GM10266 (cell line): Measurements from ENCODE around the gene NRG2.

Source experiments
- DNase-seq: peaks from one replicate; pipeline ENCODE4 v3.0.0; 2012; ENCODE audit errors: extremely low spot score
- TF ChIP-seq, protein P1 (sequence below): IDR thresholded peaks from 2 replicates; pipeline ENCODE4 v1.5.1; 2012; ENCODE audit warnings: mild to moderate bottlenecking, low read depth; ENCODE audit not compliant: control insufficient read depth, insufficient read depth; ENCODE audit errors: missing control alignments

Gene NRG2

DNA sequence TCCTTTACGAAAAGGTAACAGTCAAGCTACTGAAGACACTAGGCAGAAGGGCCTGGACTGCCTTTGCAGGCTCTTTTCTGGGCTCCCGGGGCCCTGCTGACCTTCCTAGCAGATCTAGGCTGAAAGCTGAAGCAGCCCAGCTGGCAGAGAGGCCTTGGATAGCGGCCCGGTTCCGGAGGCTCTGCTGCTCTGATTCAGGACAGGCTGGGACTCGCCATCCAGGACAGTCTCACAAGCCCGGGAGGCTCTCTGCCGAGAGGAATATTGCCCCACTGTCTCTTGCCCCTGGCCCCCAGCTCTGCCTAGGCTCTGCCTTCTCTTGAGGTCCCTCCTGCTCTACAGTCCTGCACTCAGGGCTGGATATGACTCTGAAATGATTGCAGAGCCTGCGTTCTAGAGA, 179.7 kb downstream of the NRG2 start:
- TF ChIP-seq, protein P1, sequence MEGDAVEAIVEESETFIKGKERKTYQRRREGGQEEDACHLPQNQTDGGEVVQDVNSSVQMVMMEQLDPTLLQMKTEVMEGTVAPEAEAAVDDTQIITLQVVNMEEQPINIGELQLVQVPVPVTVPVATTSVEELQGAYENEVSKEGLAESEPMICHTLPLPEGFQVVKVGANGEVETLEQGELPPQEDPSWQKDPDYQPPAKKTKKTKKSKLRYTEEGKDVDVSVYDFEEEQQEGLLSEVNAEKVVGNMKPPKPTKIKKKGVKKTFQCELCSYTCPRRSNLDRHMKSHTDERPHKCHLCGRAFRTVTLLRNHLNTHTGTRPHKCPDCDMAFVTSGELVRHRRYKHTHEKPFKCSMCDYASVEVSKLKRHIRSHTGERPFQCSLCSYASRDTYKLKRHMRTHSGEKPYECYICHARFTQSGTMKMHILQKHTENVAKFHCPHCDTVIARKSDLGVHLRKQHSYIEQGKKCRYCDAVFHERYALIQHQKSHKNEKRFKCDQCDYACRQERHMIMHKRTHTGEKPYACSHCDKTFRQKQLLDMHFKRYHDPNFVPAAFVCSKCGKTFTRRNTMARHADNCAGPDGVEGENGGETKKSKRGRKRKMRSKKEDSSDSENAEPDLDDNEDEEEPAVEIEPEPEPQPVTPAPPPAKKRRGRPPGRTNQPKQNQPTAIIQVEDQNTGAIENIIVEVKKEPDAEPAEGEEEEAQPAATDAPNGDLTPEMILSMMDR: no peak

DNA sequence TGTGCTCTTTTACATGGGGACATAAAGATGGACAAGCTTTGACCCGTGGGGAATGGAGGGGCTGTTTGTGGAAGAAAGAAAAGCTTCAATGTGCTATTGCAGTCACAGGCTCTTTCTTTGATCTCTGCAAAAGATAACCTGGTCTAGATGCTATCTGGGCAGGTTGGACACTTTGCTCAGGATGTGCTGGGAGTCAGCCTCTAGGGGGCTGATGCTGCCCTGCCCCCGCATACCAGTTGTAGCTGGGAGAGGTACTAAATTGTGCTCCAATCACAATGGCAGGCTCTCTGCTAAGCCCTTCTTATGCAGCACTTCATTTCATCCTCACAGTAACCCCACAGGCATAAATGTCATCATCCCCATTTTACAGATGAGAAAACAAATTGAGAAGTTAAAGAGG, 180.3 kb downstream of the NRG2 start:
- TF ChIP-seq, protein P1: no peak
- DNase-seq: no peak

More for the DNA sequence above, 179.7 kb downstream of the NRG2 start:
- DNase-seq: no peak

DNA sequence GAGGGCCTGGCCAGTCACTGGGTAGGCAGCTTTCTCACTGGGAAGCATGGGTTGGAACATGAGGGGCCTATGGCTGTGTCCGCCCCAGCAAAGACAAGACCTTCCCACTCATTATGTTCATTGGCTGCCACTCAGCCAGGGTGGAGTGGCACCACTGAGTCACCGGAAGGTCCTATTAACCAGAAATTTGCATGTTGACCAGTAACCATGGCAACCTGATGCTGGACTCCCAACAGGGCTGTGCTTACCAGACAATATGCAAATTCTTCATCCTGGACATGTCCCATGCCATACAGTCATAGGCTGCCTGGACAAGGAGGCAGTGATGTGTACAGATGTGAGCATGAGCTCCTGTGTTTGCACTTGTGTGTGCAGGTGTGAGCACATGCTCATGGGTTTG, 180.8 kb downstream of the NRG2 start:
- TF ChIP-seq, protein P1: no peak
- DNase-seq: no peak

DNA sequence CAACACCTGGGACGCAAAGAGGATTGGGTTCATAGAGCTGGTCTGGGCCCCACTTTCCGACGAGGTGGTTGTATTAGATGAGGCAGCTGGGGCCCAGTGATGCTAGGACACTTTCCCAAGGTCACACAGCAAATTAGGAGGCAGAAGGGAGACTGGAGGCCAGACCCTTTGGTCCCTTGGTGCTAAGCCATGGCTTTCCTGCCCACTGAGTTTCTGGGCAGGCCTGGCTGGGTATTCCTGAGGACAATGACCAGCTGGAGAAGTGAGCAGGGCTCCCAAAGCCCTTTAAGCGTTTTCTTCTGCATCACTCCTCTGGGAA, 181.3 kb downstream of the NRG2 start:
- DNase-seq: no peak

DNA sequence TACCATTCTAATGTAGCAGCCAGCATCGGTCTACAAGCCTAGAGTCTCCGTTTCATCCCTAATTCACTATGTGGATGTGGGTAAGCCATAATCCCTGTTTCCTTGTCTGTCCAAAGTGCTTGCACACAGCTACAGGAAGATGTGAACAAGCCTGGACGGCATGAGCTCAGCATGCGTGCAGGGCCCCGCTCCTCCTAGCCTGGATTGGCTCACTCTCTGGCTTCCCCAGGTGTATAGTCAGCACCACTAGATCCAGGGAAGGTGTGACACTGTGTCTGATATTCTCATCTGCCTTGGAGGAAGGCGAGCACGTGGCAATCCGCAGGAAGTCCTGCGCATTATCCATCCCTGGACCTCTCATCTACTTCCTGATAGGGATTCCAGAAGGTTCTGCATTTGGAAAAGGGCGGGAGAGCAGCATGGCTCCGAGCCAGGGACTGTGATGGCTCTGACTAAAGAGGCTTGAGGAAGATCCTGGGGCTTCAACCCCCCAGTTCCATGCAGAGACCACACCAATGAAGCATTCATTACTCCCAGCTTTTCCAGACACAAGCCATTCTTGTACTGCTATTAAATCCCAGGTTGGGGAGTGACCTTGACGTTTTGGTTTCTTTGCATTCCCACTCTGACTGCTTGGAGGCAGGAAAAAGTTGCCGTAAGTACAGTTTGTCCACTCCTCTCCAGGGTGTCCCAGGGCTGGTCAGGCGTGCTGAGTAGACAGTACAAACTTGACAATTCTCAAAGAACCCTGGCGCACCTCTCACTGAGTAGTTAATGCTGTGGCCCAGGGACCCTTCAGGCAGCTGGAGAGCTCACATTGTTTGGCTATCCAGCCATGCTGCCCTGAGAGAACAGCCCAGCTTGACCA, 181.8 kb downstream of the NRG2 start:
- no peak for DNase-seq
- TF ChIP-seq, protein P1: no peak

More for the DNA sequence above, 181.3 kb downstream of the NRG2 start:
- TF ChIP-seq, protein P1: no peak

DNA sequence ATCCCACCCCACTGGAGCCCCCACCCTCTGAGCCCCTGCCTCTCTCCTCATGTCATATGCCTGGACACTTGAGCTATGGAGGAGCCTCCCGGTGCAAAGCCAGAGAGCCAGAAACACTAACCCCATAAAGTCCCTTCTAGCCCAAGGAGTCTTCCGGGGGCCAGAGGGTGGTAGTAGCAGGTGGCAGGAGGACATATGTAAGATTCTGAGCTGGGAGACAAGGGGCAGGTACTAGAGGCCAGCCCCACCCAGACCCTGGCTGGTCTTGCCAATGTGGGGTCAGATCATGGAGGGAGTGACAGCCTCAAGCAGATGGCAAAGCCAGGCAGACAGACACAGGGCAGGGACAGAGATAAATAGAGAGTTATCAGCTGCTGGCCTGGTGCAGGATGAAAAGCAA, 184.1 kb downstream of the NRG2 start:
- TF ChIP-seq, protein P1: no peak
- DNase-seq: no peak

DNA sequence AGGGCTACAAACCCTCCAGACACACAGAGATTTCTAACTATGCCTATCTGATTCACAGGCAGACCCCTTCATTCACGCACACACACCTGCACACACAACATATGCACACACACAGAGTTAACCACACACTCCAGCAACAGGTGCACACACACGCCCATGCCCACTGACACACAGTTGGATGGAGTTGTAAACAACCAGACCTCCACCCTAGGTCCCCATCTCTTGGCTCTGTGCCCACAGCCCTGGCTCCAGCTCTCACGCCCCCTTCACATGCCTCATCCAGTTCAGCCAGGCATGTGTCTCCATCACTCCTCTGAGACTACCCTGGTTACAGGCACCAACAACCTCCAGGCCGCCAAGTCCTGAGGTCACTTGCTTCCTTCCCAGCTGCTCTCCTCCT, 186.4 kb downstream of the NRG2 start:
- DNase-seq: no peak
- TF ChIP-seq, protein P1: no peak
